H9 (cell line): ENCODE data around the gene RNU7-1. TPM values are rescaled to one million over a fixed set of nuclear protein-coding genes. Genes with fewer than 3 reads are reported as not detected.

Experiments used
- DNase-seq: peaks from one replicate; pipeline ENCODE4 v3.0.0-alpha.2; 2017
- H2AFZ ChIP-seq: one replicate; pipeline ENCODE4 v1.6.1; 2013; ENCODE audit warnings: mild to moderate bottlenecking, low read length, control low read depth, moderate library complexity
- H2AK5ac ChIP-seq: 2 replicates; pipeline ENCODE4 v1.6.1; 2013; ENCODE audit warnings: low read length, control low read depth, mixed read lengths; ENCODE audit not compliant: insufficient read length
- H2BK120ac ChIP-seq: one replicate; pipeline ENCODE4 v1.6.1; 2013; ENCODE audit warnings: low read depth, mild to moderate bottlenecking, low read length, control low read depth, inconsistent platforms; ENCODE audit not compliant: poor library complexity, severe bottlenecking
- H2BK12ac ChIP-seq: 2 replicates; pipeline ENCODE4 v1.6.1; 2013; ENCODE audit warnings: low read length, control low read depth, mixed read lengths, low read depth; ENCODE audit not compliant: insufficient read length
- H2BK15ac ChIP-seq: 2 replicates; pipeline ENCODE4 v1.6.1; 2013; ENCODE audit warnings: low read depth, low read length, control low read depth
- H2BK20ac ChIP-seq: one replicate; pipeline ENCODE4 v1.6.1; 2013; ENCODE audit warnings: low read depth, mild to moderate bottlenecking, low read length, control low read depth, inconsistent platforms; ENCODE audit not compliant: poor library complexity, severe bottlenecking
- H2BK5ac ChIP-seq: 2 replicates; pipeline ENCODE4 v1.6.1; 2013; ENCODE audit warnings: low read length, control low read depth, mixed read lengths; ENCODE audit not compliant: insufficient read length
- H3K14ac ChIP-seq: 2 replicates; pipeline ENCODE4 v1.6.1; 2013; ENCODE audit warnings: low read length, control low read depth; ENCODE audit not compliant: insufficient read depth
- H3K18ac ChIP-seq: 2 replicates; pipeline ENCODE4 v1.6.1; 2013; ENCODE audit warnings: low read depth, mild to moderate bottlenecking, mixed read lengths, low read length, control low read depth; ENCODE audit not compliant: insufficient read length
- H3K23ac ChIP-seq: 2 replicates; pipeline ENCODE4 v1.6.1; 2013; ENCODE audit warnings: low read length, control low read depth, mixed read lengths, low read depth; ENCODE audit not compliant: insufficient read length
- H3K23me2 ChIP-seq: 2 replicates; pipeline ENCODE4 v1.6.1; 2013; ENCODE audit warnings: low read depth, mild to moderate bottlenecking, mixed read lengths, low read length, control low read depth; ENCODE audit not compliant: insufficient read length, poor library complexity, severe bottlenecking
- H3K27ac ChIP-seq: 2 replicates; pipeline ENCODE4 v1.5.1; 2013; ENCODE audit warnings: low read length, control low read depth, mixed read lengths, low read depth; ENCODE audit not compliant: insufficient read length
- H3K27me3 ChIP-seq: 2 replicates; pipeline ENCODE4 v1.6.1; 2013; ENCODE audit warnings: low read length, control low read depth, inconsistent platforms; ENCODE audit not compliant: insufficient read depth
- H3K4ac ChIP-seq: 2 replicates; pipeline ENCODE4 v1.6.1; 2013; ENCODE audit warnings: low read depth, mild to moderate bottlenecking, control low read depth, inconsistent platforms, low read length, moderate library complexity
- H3K4me1 ChIP-seq: 2 replicates; pipeline ENCODE4 v1.6.1; 2013; ENCODE audit warnings: low read length, control low read depth, inconsistent platforms; ENCODE audit not compliant: insufficient read depth
- H3K4me2 ChIP-seq: 2 replicates; pipeline ENCODE4 v1.6.1; 2013; ENCODE audit warnings: low read length, control low read depth, mixed read lengths; ENCODE audit not compliant: insufficient read length, insufficient read depth
- H3K56ac ChIP-seq: 2 replicates; pipeline ENCODE4 v1.6.1; 2013; ENCODE audit warnings: low read depth, mild to moderate bottlenecking, mixed read lengths, low read length, control low read depth; ENCODE audit not compliant: insufficient read length
- H3K79me1 ChIP-seq: 2 replicates; pipeline ENCODE4 v1.6.1; 2013; ENCODE audit warnings: low read depth, mild to moderate bottlenecking, moderate library complexity, low read length, control low read depth, inconsistent platforms; ENCODE audit not compliant: insufficient read depth, poor library complexity, severe bottlenecking
- H3K79me2 ChIP-seq: 2 replicates; pipeline ENCODE4 v1.6.1; 2013; ENCODE audit warnings: low read length, control low read depth, inconsistent platforms; ENCODE audit not compliant: insufficient read depth
- H3K9ac ChIP-seq: 2 replicates; pipeline ENCODE4 v1.6.1; 2013; ENCODE audit warnings: low read length, control low read depth, mixed read lengths; ENCODE audit not compliant: insufficient read length; ENCODE audit errors: extremely low read depth
- H3K9me3 ChIP-seq: one replicate; pipeline ENCODE4 v1.6.1; 2013; ENCODE audit warnings: low read depth, low read length, inconsistent platforms; ENCODE audit not compliant: control insufficient read depth
- H3T11ph ChIP-seq: one replicate; pipeline ENCODE4 v1.6.1; 2013; ENCODE audit warnings: mild to moderate bottlenecking, low read length, control low read depth, inconsistent platforms
- H4K20me1 ChIP-seq: one replicate; pipeline ENCODE4 v1.6.1; 2013; ENCODE audit not compliant: control insufficient read depth, insufficient read length, insufficient read depth
- H4K5ac ChIP-seq: 2 replicates; pipeline ENCODE4 v1.6.1; 2013; ENCODE audit warnings: low read depth, mild to moderate bottlenecking, mixed read lengths, low read length, control low read depth; ENCODE audit not compliant: insufficient read length
- H4K8ac ChIP-seq: replicated peaks from 2 replicates; pipeline ENCODE4 v1.6.1; 2013; ENCODE audit warnings: low read length, control low read depth, mixed read lengths, low read depth; ENCODE audit not compliant: insufficient read length
- H4K91ac ChIP-seq: 2 replicates; pipeline ENCODE4 v1.6.1; 2013; ENCODE audit warnings: low read depth, mild to moderate bottlenecking, moderate library complexity, mixed read lengths, low read length, control low read depth; ENCODE audit not compliant: insufficient read length
- H3K27ac Mint-ChIP-seq, 3 experiments: 2 replicates in 2 of 3; 3 replicates in 1 of 3; pipeline ENCODE4 v1.8.0; 2020 to 2021; ENCODE audit warnings: mixed read lengths in 3 of 3, mild to moderate bottlenecking in 1 of 3, moderate library complexity in 1 of 3
- H3K27me3 Mint-ChIP-seq: 2 replicates; pipeline ENCODE4 v1.8.0; 2021; ENCODE audit warnings: low read depth, mild to moderate bottlenecking, moderate library complexity, mixed read lengths
- H3K36me3 Mint-ChIP-seq, 3 experiments: 2 replicates in 2 of 3; 3 replicates in 1 of 3; pipeline ENCODE4 v1.8.0; 2020 to 2021; ENCODE audit warnings: low read depth in 3 of 3, mixed read lengths in 3 of 3; ENCODE audit not compliant: insufficient read depth in 1 of 3
- H3K4me1 Mint-ChIP-seq, 2 experiments: 2 replicates each; pipeline ENCODE4 v1.8.0; 2020; ENCODE audit warnings: mixed read lengths in 2 of 2
- H3K4me3 Mint-ChIP-seq, 2 experiments: 2 replicates in 1 of 2; 3 replicates in 1 of 2; pipeline ENCODE4 v1.8.0; 2020 to 2021; ENCODE audit warnings: mild to moderate bottlenecking in 2 of 2, mixed read lengths in 2 of 2, moderate library complexity in 1 of 2
- H3K9me3 Mint-ChIP-seq, 2 experiments: 2 replicates in 1 of 2; 3 replicates in 1 of 2; pipeline ENCODE4 v1.8.0; 2020; ENCODE audit warnings: mild to moderate bottlenecking in 2 of 2, mixed read lengths in 2 of 2, moderate library complexity in 1 of 2
- WGBS: extraction: QIAGEN DNeasy Blood & Tissue Kit; methylation state at CpG from one replicate; pipeline ENCODE4 v1.1.7; 2013; ENCODE audit warnings: missing lambda C conversion rate, low lambda C conversion rate, mixed read lengths; ENCODE audit not compliant: insufficient read length; ENCODE audit errors: extremely low coverage; 5-methylcytosine and 5-hydroxymethylcytosine counted together
- total RNA-seq: library from RNA; stranded (reverse); gene quantifications from 2 replicates; pipeline ENCODE4 v1.2.1, GENCODE V29; 2021
- TF ChIP-seq, protein P1 (sequence below): fragments of 200-600 bp; sonication (generic); conservative IDR thresholded peaks from 3 replicates; pipeline ENCODE4 v1.8.0; 2021; ENCODE audit warnings: antibody characterized with exemption, mild to moderate bottlenecking

Gene RNU7-1
- total RNA-seq, 1 experiment from 2014 or later: not detected

DNA sequence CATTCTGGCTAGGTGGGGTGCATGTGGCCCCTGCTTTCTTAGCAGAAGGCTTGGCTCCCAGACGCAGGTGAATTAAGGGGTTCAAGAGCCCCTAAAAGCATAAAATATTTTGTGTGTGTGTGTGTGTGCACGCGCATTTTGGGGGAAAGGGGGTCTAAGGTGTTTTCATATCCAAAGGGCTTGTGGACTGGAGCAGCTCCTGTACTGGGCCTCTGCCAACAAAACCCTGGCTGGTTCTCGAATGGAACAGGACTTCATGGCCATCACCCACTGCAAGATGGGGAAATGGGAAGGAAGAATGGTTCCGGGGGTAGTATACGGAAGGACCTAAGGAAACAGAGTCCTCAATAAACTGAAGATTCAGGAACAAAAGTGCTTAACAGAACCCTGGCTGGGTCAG, 19.8 kb upstream of the RNU7-1 start:
- Mint-ChIP-seq H3K27me3 (peaks cover 1% of the 10 kb centered on the region; the same call in 1 of the 2 replicates), H3K27ac (peak overlapping the region; percentile 15 to 100 (median 99); a peak in 3 of 7 replicates), H3K9me3 (peaks cover 0 to 2% of the 10 kb centered on the region in 2 experiments; a peak in 1 of 5 replicates), H3K36me3 (peaks cover 27 to 45% (median 42%) of the 10 kb centered on the region in 3 experiments), H3K4me1 (peaks cover 48 to 52% of the 10 kb centered on the region in 2 experiments), H3K4me3 (peak overlapping the region in 1 of 2 experiments; percentile 89; a peak in 1 of 5 replicates)
- H4K20me1 ChIP-seq: no peaks in the 10 kb centered on the region
- H3K9ac ChIP-seq: no peak overlapping the region
- no peaks in the 10 kb centered on the region for H3K9me3 ChIP-seq
- H3K4me1 ChIP-seq: peaks cover 3% of the 10 kb centered on the region; the same call in 1 of the 2 replicates
- H3K4ac ChIP-seq: no peak overlapping the region
- no peaks in the 10 kb centered on the region for H3K79me1 ChIP-seq
- no peak overlapping the region for H2BK15ac ChIP-seq
- H3K14ac ChIP-seq: no peak overlapping the region
- H3K27me3 ChIP-seq: no peaks in the 10 kb centered on the region
- no peak overlapping the region for H2BK20ac ChIP-seq
- peaks cover 24% of the 10 kb centered on the region for H3K23me2 ChIP-seq
- no peak overlapping the region for H2BK120ac ChIP-seq
- H4K8ac ChIP-seq: no peak overlapping the region
- H3K4me2 ChIP-seq: no peak overlapping the region
- H3T11ph ChIP-seq: no peak overlapping the region
- H3K23ac ChIP-seq: no peak overlapping the region
- TF ChIP-seq, protein P1, sequence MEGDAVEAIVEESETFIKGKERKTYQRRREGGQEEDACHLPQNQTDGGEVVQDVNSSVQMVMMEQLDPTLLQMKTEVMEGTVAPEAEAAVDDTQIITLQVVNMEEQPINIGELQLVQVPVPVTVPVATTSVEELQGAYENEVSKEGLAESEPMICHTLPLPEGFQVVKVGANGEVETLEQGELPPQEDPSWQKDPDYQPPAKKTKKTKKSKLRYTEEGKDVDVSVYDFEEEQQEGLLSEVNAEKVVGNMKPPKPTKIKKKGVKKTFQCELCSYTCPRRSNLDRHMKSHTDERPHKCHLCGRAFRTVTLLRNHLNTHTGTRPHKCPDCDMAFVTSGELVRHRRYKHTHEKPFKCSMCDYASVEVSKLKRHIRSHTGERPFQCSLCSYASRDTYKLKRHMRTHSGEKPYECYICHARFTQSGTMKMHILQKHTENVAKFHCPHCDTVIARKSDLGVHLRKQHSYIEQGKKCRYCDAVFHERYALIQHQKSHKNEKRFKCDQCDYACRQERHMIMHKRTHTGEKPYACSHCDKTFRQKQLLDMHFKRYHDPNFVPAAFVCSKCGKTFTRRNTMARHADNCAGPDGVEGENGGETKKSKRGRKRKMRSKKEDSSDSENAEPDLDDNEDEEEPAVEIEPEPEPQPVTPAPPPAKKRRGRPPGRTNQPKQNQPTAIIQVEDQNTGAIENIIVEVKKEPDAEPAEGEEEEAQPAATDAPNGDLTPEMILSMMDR: no peak
- no CpG with 5 or more reads among the region's 6 CpGs for WGBS
- no peak overlapping the region for H2AFZ ChIP-seq
- DNase-seq: no peak
- peaks cover 5% of the 10 kb centered on the region; the same call in 1 of the 2 replicates for H3K79me2 ChIP-seq
- no peak overlapping the region for H4K91ac ChIP-seq
- no peak overlapping the region for H3K27ac ChIP-seq
- no peak overlapping the region for H4K5ac ChIP-seq
- H2BK5ac ChIP-seq: no peak overlapping the region
- H3K18ac ChIP-seq: no peak overlapping the region
- no peak overlapping the region for H2BK12ac ChIP-seq
- no peak overlapping the region for H2AK5ac ChIP-seq
- H3K56ac ChIP-seq: no peak overlapping the region
